GM21786 (cell line): Measurements from ENCODE around the gene ITK.

Experiments
- ATAC-seq: cut with Tn5 transposase; IDR thresholded peaks from one replicate; pipeline ENCODE4 v1.9.1; 2021; ENCODE audit not compliant: unreplicated experiment

Gene ITK

GRCh38 chr5:157303667-157304327 is 123.2 kb downstream of the ITK start:
- no peak for ATAC-seq
